GM12878 (cell line): ENCODE measurements around the gene HBZ. TPM values are rescaled to one million over a fixed set of nuclear protein-coding genes. Genes with fewer than 3 reads are reported as not detected.

Experiments
- ATAC-seq: fragments of 200-7000 bp; cut with Tn5 transposase; 3 replicates; pipeline ENCODE4 v1.9.1; 2020; ENCODE audit warnings: mild to moderate bottlenecking, moderate library complexity
- BruUV-seq: library from RNA; stranded (reverse); fragments of 400-500 nt; replicated peaks from 2 replicates; lab custom pipeline; 2021; lab: Mats Ljungman, UMichigan
- CTCF ChIA-PET: fragments of 300-600 bp; sonication (Branson Sonifier 250); formaldehyde crosslinking; extraction: SDS; loops from one replicate; lab custom pipeline; 2021; ENCODE audit warnings: inconsistent platforms; lab: Yijun Ruan, JAX
- POLR2A ChIA-PET: fragments of 350-600 bp; formaldehyde crosslinking; extraction: SDS; loops from one replicate; lab custom pipeline; 2021; ENCODE audit warnings: inconsistent platforms; lab: Charles Lee
- RAD21 ChIA-PET: fragments of 300-600 bp; sonication (Branson Sonifier 250); formaldehyde crosslinking; loops from one replicate; lab custom pipeline; 2023; ENCODE audit warnings: antibody characterized with exemption; ENCODE audit not compliant: unreplicated experiment; lab: Charles Lee
- SMC1A ChIA-PET: fragments of 300-600 bp; sonication (Branson Sonifier 250); formaldehyde crosslinking; loops from one replicate; lab custom pipeline; 2023; ENCODE audit not compliant: unreplicated experiment, uncharacterized antibody; lab: Charles Lee
- DNase-seq: peaks from one replicate; pipeline ENCODE4 v3.0.0-alpha.2; 2011; ENCODE audit warnings: low read depth, low spot score
- FAIRE-seq: peaks from 3 replicates; lab custom pipeline; 2011; peaks lifted over from hg19 to GRCh38; lab: Jason Lieb, UNC
- H2AFZ ChIP-seq: 2 replicates; pipeline ENCODE4 v1.6.0; 2011; ENCODE audit warnings: low read depth, low read length, control low read depth; ENCODE audit not compliant: control insufficient read depth
- H3K27ac ChIP-seq: 2 replicates; pipeline ENCODE4 v1.5.1; 2011; ENCODE audit warnings: control low read depth; ENCODE audit not compliant: control insufficient read depth, insufficient read depth
- H3K27me3 ChIP-seq, 2 experiments: replicated peaks in 1 of 2; 2 replicates each; pipeline versions ENCODE4 v1.6.0 to v1.6.1; 2011; ENCODE audit warnings: low read length in 1 of 2; ENCODE audit not compliant: control insufficient read depth in 2 of 2, insufficient read depth in 2 of 2
- H3K36me3 ChIP-seq, 2 experiments: 2 replicates each; pipeline ENCODE4 v1.5.1; 2011; ENCODE audit warnings: low read length in 1 of 2; ENCODE audit not compliant: control insufficient read depth in 2 of 2, insufficient read depth in 2 of 2
- H3K4me1 ChIP-seq: 2 replicates; pipeline ENCODE4 v1.6.1; 2011; ENCODE audit warnings: mild to moderate bottlenecking, low read length, moderate library complexity, mixed read lengths; ENCODE audit not compliant: control insufficient read depth, insufficient read depth
- H3K4me2 ChIP-seq: 2 replicates; pipeline ENCODE4 v1.6.0; 2011; ENCODE audit warnings: control low read depth; ENCODE audit not compliant: control insufficient read depth, insufficient read depth
- H3K4me3 ChIP-seq: fragments of 200-600 bp; sonication (generic); 2 replicates; pipeline ENCODE4 v1.5.1; 2016
- H3K79me2 ChIP-seq: 2 replicates; pipeline ENCODE4 v1.6.0; 2011; ENCODE audit warnings: low read length; ENCODE audit not compliant: control insufficient read depth, insufficient read depth
- H3K9ac ChIP-seq: 2 replicates; pipeline ENCODE4 v1.8.0; 2011; ENCODE audit warnings: low read length, control low read depth, mixed read lengths; ENCODE audit not compliant: control insufficient read depth, insufficient read depth
- H3K9me3 ChIP-seq: replicated peaks from 3 replicates; pipeline ENCODE4 v1.5.1; 2011; ENCODE audit warnings: mild to moderate bottlenecking, low read length; ENCODE audit not compliant: control insufficient read depth, insufficient read depth
- H4K20me1 ChIP-seq: 2 replicates; pipeline ENCODE4 v1.6.0; 2011; ENCODE audit not compliant: control insufficient read depth, insufficient read depth
- ASH2L ChIP-seq: fragments of 300-600, 200-600 bp; sonication (generic); IDR thresholded peaks from 2 replicates; pipeline ENCODE4 v1.6.1; 2017; ENCODE audit warnings: low read depth, mild to moderate bottlenecking, borderline replicate concordance
- CEBPB ChIP-seq, 2 experiments: fragments of 150-350 bp in 1 of 2; IDR thresholded peaks; 2 replicates each; pipeline ENCODE4 v1.6.1; 2012 to 2014; ENCODE audit warnings: low read depth in 2 of 2, low read length in 2 of 2, borderline replicate concordance in 1 of 2, inconsistent platforms in 1 of 2
- CREM ChIP-seq: IDR thresholded peaks from 2 replicates; pipeline ENCODE4 v1.6.1; 2014; ENCODE audit warnings: antibody characterized with exemption, low read depth
- ESRRA ChIP-seq: IDR thresholded peaks from 2 replicates; pipeline ENCODE4 v1.6.1; 2012; ENCODE audit warnings: mild to moderate bottlenecking, low read length, improper control_type of control experiment
- GATAD2B ChIP-seq: fragments of 450-650 bp; conservative IDR thresholded peaks from 2 replicates; pipeline ENCODE4 v1.6.1; 2017; ENCODE audit warnings: low read depth, mild to moderate bottlenecking, moderate library complexity
- HCFC1 ChIP-seq: fragments of 150-350 bp; IDR thresholded peaks from 2 replicates; pipeline ENCODE4 v1.6.1; 2014; ENCODE audit warnings: low read length
- HDGF ChIP-seq: fragments of 450-650 bp; IDR thresholded peaks from 2 replicates; pipeline ENCODE4 v1.6.1; 2016; ENCODE audit warnings: antibody characterized with exemption
- IRF5 ChIP-seq: fragments of 450-650 bp; IDR thresholded peaks from 2 replicates; pipeline ENCODE4 v1.6.1; 2017; ENCODE audit warnings: borderline replicate concordance
- POLR2A ChIP-seq: IDR thresholded peaks from 2 replicates; pipeline ENCODE4 v1.6.1; 2011; ENCODE audit warnings: low read depth, mild to moderate bottlenecking, low read length
- RAD51 ChIP-seq: fragments of 450-650 bp; IDR thresholded peaks from 2 replicates; pipeline ENCODE4 v1.6.1; 2016; ENCODE audit warnings: moderate library complexity, mild to moderate bottlenecking, inconsistent platforms
- SMARCA5 ChIP-seq: fragments of 450-650 bp; IDR thresholded peaks from 2 replicates; pipeline ENCODE4 v1.6.1; 2017; ENCODE audit warnings: mild to moderate bottlenecking
- SUZ12 ChIP-seq: fragments of 200-600 bp; sonication (generic); IDR thresholded peaks from one replicate; pipeline ENCODE4 v1.6.1; 2018; ENCODE audit warnings: antibody characterized with exemption, mild to moderate bottlenecking; ENCODE audit not compliant: unreplicated experiment
- TCF12 ChIP-seq: IDR thresholded peaks from 2 replicates; pipeline ENCODE4 v1.6.1; 2011; ENCODE audit warnings: low read depth, mild to moderate bottlenecking, low read length
- ZNF274 ChIP-seq: IDR thresholded peaks from one replicate; pipeline ENCODE4 v1.8.0; 2011; ENCODE audit not compliant: insufficient read length, insufficient read depth
- WGBS: methylation state at CpG from one replicate; pipeline ENCODE4 v1.1.6; 2016; ENCODE audit warnings: low lambda C conversion rate; ENCODE audit not compliant: insufficient replicate concordance, insufficient coverage; ENCODE audit errors: missing lambda C conversion rate; 5-methylcytosine and 5-hydroxymethylcytosine counted together
- in situ Hi-C: fragments of 300-500 bp; cut with MboI; formaldehyde crosslinking; loops from 9 replicates; pipeline ENCODE4 v1.14.3; 2018; ENCODE audit warnings: mixed read lengths
- intact Hi-C: fragments of 100-400 bp; cut with micrococcal nuclease; formaldehyde crosslinking; loops from one replicate; pipeline ENCODE4 v1.14.2; 2022; ENCODE audit not compliant: unreplicated experiment
- polyA plus RNA-seq, 11 experiments: library from polyadenylated mRNA; depleted of rRNA in 4 of 11; unstranded in 6 of 11; stranded (reverse) in 5 of 11; fragments of >200 nt; fragmentation: Nextera tagmentation in 4 of 11; fragmentation: Illumina TruSeq in 1 of 11; extraction: Ambion mirVana in 4 of 11; extraction: Trizol in 1 of 11; gene quantifications; 1 replicate in 1 of 11; 2 replicates in 10 of 11; pipeline versions ENCODE4 v1.2.1 to v1.2.3, GENCODE V29; 2011 to 2016; ENCODE audit warnings: inconsistent platforms in 2 of 11, missing spikeins in 2 of 11, low read depth in 1 of 11
- total RNA-seq, 4 experiments: library from RNA; depleted of rRNA in 3 of 4; stranded (reverse); fragments of >200 nt in 3 of 4; fragmentation: Illumina TruSeq in 1 of 4; extraction: Trizol in 1 of 4; gene quantifications; 2 replicates each; pipeline versions ENCODE4 v1.2.1 to v1.2.3, GENCODE V29; 2013 to 2021
- TF ChIP-seq, protein P1 (sequence below): IDR thresholded peaks from 2 replicates; pipeline ENCODE4 v1.6.1; 2012; ENCODE audit warnings: mild to moderate bottlenecking, low read depth, low read length

The HBZ gene
- total and polyA plus RNA-seq, 10 of the 15 experiments (the other 5 are each of a cell fraction or from before 2014, with no cell fraction given): 0.49 TPM; not detected in 9

DNA sequence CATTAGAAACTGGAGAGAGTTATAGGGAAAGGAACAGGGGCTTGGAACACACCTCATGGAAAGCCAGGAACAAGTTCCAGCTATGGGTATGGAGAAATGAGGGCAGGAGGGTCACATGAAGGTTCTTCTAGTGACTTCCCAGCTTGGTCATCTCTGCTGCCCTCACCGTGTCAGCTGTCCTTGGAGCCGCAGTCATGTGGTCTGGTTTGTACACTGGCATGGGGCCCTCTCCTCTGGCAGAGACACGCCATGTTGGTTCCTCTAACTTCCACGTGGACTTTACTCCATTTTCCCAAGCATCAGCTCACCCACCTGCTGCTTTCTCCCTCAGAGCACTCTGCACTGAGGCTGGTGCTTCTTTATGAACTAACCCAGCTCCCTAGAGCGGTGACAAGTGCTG lies 48.1 kb upstream of the HBZ start:
- in situ Hi-C loops: no loop called here
- FAIRE-seq: no peak
- WGBS: 96% methylated on average over 5 of the region's 5 CpGs
- no TSS peak for BruUV-seq
- TF ChIP-seq HCFC1 (no peak), ZNF274 (no peak), HDGF (no peak), RAD51 (no peak), ESRRA (no peak), IRF5 (no peak), GATAD2B (no peak), CREM (no peak), SMARCA5 (no peak), SUZ12 (no peak), POLR2A (no peak), ASH2L (no peak), CEBPB (IDR thresholded peaks at IDR 0.05; ENCODE audit: borderline replicate concordance in 1 of 2, low read depth in 2 of 2, low read length in 2 of 2) (no peak), TCF12 (no peak)
- TF ChIP-seq, protein P1, sequence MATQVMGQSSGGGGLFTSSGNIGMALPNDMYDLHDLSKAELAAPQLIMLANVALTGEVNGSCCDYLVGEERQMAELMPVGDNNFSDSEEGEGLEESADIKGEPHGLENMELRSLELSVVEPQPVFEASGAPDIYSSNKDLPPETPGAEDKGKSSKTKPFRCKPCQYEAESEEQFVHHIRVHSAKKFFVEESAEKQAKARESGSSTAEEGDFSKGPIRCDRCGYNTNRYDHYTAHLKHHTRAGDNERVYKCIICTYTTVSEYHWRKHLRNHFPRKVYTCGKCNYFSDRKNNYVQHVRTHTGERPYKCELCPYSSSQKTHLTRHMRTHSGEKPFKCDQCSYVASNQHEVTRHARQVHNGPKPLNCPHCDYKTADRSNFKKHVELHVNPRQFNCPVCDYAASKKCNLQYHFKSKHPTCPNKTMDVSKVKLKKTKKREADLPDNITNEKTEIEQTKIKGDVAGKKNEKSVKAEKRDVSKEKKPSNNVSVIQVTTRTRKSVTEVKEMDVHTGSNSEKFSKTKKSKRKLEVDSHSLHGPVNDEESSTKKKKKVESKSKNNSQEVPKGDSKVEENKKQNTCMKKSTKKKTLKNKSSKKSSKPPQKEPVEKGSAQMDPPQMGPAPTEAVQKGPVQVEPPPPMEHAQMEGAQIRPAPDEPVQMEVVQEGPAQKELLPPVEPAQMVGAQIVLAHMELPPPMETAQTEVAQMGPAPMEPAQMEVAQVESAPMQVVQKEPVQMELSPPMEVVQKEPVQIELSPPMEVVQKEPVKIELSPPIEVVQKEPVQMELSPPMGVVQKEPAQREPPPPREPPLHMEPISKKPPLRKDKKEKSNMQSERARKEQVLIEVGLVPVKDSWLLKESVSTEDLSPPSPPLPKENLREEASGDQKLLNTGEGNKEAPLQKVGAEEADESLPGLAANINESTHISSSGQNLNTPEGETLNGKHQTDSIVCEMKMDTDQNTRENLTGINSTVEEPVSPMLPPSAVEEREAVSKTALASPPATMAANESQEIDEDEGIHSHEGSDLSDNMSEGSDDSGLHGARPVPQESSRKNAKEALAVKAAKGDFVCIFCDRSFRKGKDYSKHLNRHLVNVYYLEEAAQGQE: no peak
- no peak for ATAC-seq
- no peaks in the 10 kb centered on the region for H3K4me1 ChIP-seq
- no peak overlapping the region for H3K4me3 ChIP-seq
- no peaks in the 10 kb centered on the region; the same call in 1 of the 2 replicates for H4K20me1 ChIP-seq
- peaks cover 5 to 9% of the 10 kb centered on the region in 2 experiments; a peak in 3 of 4 replicates for H3K36me3 ChIP-seq
- no peak overlapping the region for H2AFZ ChIP-seq
- no peak for DNase-seq
- H3K9me3 ChIP-seq: no peaks in the 10 kb centered on the region
- no peak overlapping the region for H3K27ac ChIP-seq
- no peak overlapping the region for H3K9ac ChIP-seq
- ChIA-PET SMC1A (no interaction called here), POLR2A (interaction anchor here (0.5 kb wide), 1 partner anchor 138 kb away, joined by 3 read pairs; no protein-coding TSS in a partner anchor), RAD21 (interaction anchor here (1.1 to 1.7 kb wide), 3 partner anchors 7 to 217 kb away, joined by 3 to 5 read pairs (median 4); no protein-coding TSS in a partner anchor), CTCF (interaction anchor here (1.1 to 5.2 kb wide), 9 partner anchors 9 to 261 kb away, joined by 3 to 52 read pairs (median 5); partner anchors contain the start of genes HBQ1, POLR3K and SNRNP25)
- H3K27me3 ChIP-seq: no peaks in the 10 kb centered on the region
- H3K4me2 ChIP-seq: no peak overlapping the region
- intact Hi-C loops: no loop called here
- H3K79me2 ChIP-seq: no peaks in the 10 kb centered on the region
